Mesenchymal stem cell (in vitro differentiated cells and primary cell): Measurements from ENCODE around the gene SLC23A1.
"Not testable (repeated sequence)": the region's sequence is repeated elsewhere in the genome, so short reads cannot be mapped to it uniquely, and the experiment has no call there.

Source experiments
- DNase-seq: peaks from one replicate; pipeline ENCODE4 v3.0.0-alpha.2; 2013
- H2AFZ ChIP-seq: one replicate; pipeline ENCODE4 v1.6.1; 2013; ENCODE audit warnings: low read depth, mild to moderate bottlenecking, control low read depth, inconsistent platforms, low read length, moderate library complexity
- H2AK5ac ChIP-seq: 2 replicates; pipeline ENCODE4 v1.6.1; 2013; ENCODE audit warnings: low read length, moderate library complexity, mild to moderate bottlenecking, inconsistent platforms; ENCODE audit not compliant: severe bottlenecking
- H2BK120ac ChIP-seq: one replicate; pipeline ENCODE4 v1.6.1; 2013; ENCODE audit warnings: low read depth, mild to moderate bottlenecking, inconsistent platforms, low read length, moderate library complexity
- H2BK12ac ChIP-seq, 2 experiments: one replicate each; pipeline ENCODE4 v1.6.1; 2013; ENCODE audit warnings: inconsistent platforms in 2 of 2, low read length in 2 of 2, mild to moderate bottlenecking in 2 of 2, moderate library complexity in 2 of 2, control low read depth in 1 of 2
- H2BK15ac ChIP-seq: one replicate; pipeline ENCODE4 v1.6.1; 2013; ENCODE audit warnings: mild to moderate bottlenecking, low read depth, inconsistent platforms; ENCODE audit not compliant: poor library complexity, severe bottlenecking
- H2BK5ac ChIP-seq: 2 replicates; pipeline ENCODE4 v1.6.1; 2013; ENCODE audit warnings: low read depth, mild to moderate bottlenecking, low read length, control low read depth, inconsistent platforms; ENCODE audit not compliant: poor library complexity, severe bottlenecking
- H3K14ac ChIP-seq, 2 experiments: one replicate each; pipeline ENCODE4 v1.6.1; 2013; ENCODE audit warnings: inconsistent platforms in 2 of 2, low read length in 2 of 2, control low read depth in 1 of 2, mild to moderate bottlenecking in 1 of 2, moderate library complexity in 1 of 2
- H3K18ac ChIP-seq, 2 experiments: one replicate each; pipeline ENCODE4 v1.6.1; 2013; ENCODE audit warnings: inconsistent platforms in 2 of 2, low read length in 2 of 2, control low read depth in 1 of 2, low read depth in 1 of 2, mild to moderate bottlenecking in 1 of 2
- H3K23ac ChIP-seq, 2 experiments: one replicate each; pipeline ENCODE4 v1.6.1; 2013; ENCODE audit warnings: inconsistent platforms in 2 of 2, low read length in 2 of 2, mild to moderate bottlenecking in 2 of 2, moderate library complexity in 2 of 2, control low read depth in 1 of 2
- H3K27ac ChIP-seq: 2 replicates; pipeline ENCODE4 v1.5.1; 2013; ENCODE audit warnings: mild to moderate bottlenecking, moderate library complexity, low read length, control low read depth, inconsistent platforms; ENCODE audit not compliant: poor library complexity, severe bottlenecking
- H3K27me3 ChIP-seq, 2 experiments: 2 replicates each; pipeline versions ENCODE4 v1.6.1 to v1.7.0; 2013; ENCODE audit warnings: low read length in 2 of 2, mild to moderate bottlenecking in 2 of 2, moderate library complexity in 2 of 2, control low read depth in 1 of 2, inconsistent platforms in 1 of 2; ENCODE audit not compliant: control insufficient read depth in 1 of 2, insufficient read depth in 1 of 2
- H3K36me3 ChIP-seq, 2 experiments: 2 replicates each; pipeline versions ENCODE4 v1.6.1 to v1.7.0; 2013; ENCODE audit warnings: low read length in 2 of 2, control low read depth in 1 of 2, inconsistent platforms in 1 of 2, low read depth in 1 of 2, mild to moderate bottlenecking in 1 of 2; ENCODE audit not compliant: insufficient read depth in 2 of 2, control insufficient read depth in 1 of 2
- H3K4ac ChIP-seq, 2 experiments: one replicate each; pipeline ENCODE4 v1.6.1; 2013; ENCODE audit warnings: inconsistent platforms in 2 of 2, low read length in 2 of 2, mild to moderate bottlenecking in 2 of 2, moderate library complexity in 2 of 2, control low read depth in 1 of 2, low read depth in 1 of 2
- H3K4me1 ChIP-seq: 2 replicates; pipeline ENCODE4 v1.6.1; 2013; ENCODE audit warnings: low read depth, low read length, control low read depth; ENCODE audit not compliant: control insufficient read depth, insufficient read depth
- H3K4me2 ChIP-seq: 2 replicates; pipeline ENCODE4 v1.6.1; 2013; ENCODE audit warnings: low read length, mild to moderate bottlenecking, inconsistent platforms; ENCODE audit not compliant: poor library complexity, severe bottlenecking
- H3K4me3 ChIP-seq, 2 experiments: 2 replicates each; pipeline versions ENCODE4 v1.5.1 to v1.7.0; 2013; ENCODE audit warnings: low read length in 2 of 2, mild to moderate bottlenecking in 2 of 2, control low read depth in 1 of 2, low read depth in 1 of 2; ENCODE audit not compliant: insufficient read depth in 1 of 2
- H3K79me1 ChIP-seq: replicated peaks from 2 replicates; pipeline ENCODE4 v1.6.1; 2013; ENCODE audit warnings: mild to moderate bottlenecking, control low read depth, low read length, inconsistent platforms; ENCODE audit not compliant: poor library complexity, severe bottlenecking
- H3K9ac ChIP-seq: 2 replicates; pipeline ENCODE4 v1.7.0; 2013; ENCODE audit warnings: mild to moderate bottlenecking, low read length, moderate library complexity
- H3K9me3 ChIP-seq: 2 replicates; pipeline ENCODE4 v1.7.0; 2013; ENCODE audit warnings: mild to moderate bottlenecking, low read length; ENCODE audit not compliant: control insufficient read depth
- H4K8ac ChIP-seq: one replicate; pipeline ENCODE4 v1.6.1; 2013; ENCODE audit warnings: inconsistent platforms, mild to moderate bottlenecking, low read length, moderate library complexity
- H4K91ac ChIP-seq: one replicate; pipeline ENCODE4 v1.6.1; 2013; ENCODE audit warnings: mild to moderate bottlenecking, low read length, inconsistent platforms
- WGBS: methylation state at CpG from one replicate; pipeline ENCODE4 v1.1.7; 2013; ENCODE audit warnings: mixed read lengths; 5-methylcytosine and 5-hydroxymethylcytosine counted together

Gene SLC23A1

GRCh38 chr5:139355900-139356299 is 27.2 kb downstream of the SLC23A1 start:
- H2AK5ac ChIP-seq, DNase-seq: not testable (repeated sequence)

GRCh38 chr5:139354186-139354585 is 28.9 kb downstream of the SLC23A1 start:
- Histone ChIP-seq H3K4me3 (no peak overlapping the region), H3K27ac (no peak overlapping the region), H3K4me1 (peaks cover 5% of the 10 kb centered on the region), H2BK5ac (no peak overlapping the region), H4K8ac (no peak overlapping the region), H3K18ac (no peak overlapping the region), H2BK15ac (no peak overlapping the region), H4K91ac (no peak overlapping the region), H3K4ac (no peak overlapping the region), H3K9ac (no peak overlapping the region), H2BK12ac (no peak overlapping the region), H2AK5ac (no peak overlapping the region), H3K36me3 (peaks cover 7 to 18% of the 10 kb centered on the region in 2 experiments), H3K9me3 (peaks cover 3% of the 10 kb centered on the region), H3K14ac (no peak overlapping the region), H3K4me2 (no peak overlapping the region), H3K27me3 (no peaks in the 10 kb centered on the region), H3K79me1 (no peaks in the 10 kb centered on the region), H2BK120ac (no peak overlapping the region), H3K23ac (no peak overlapping the region), H2AFZ (no peak overlapping the region)
- WGBS: 93% methylated on average over 3 of the region's 3 CpGs
- DNase-seq: no peak

More at GRCh38 chr5:139355900-139356299, 27.2 kb downstream of the SLC23A1 start:
- not testable (repeated sequence) for H3K23ac ChIP-seq, H4K91ac ChIP-seq, H3K14ac ChIP-seq, H2BK12ac ChIP-seq, H3K9ac ChIP-seq, H3K18ac ChIP-seq, H3K4me2 ChIP-seq, H2AFZ ChIP-seq, H3K4me3 ChIP-seq, H3K4me1 ChIP-seq, H4K8ac ChIP-seq, H3K9me3 ChIP-seq, H2BK120ac ChIP-seq, H2BK15ac ChIP-seq, H3K27ac ChIP-seq, H3K4ac ChIP-seq, H3K79me1 ChIP-seq, H3K27me3 ChIP-seq, H2BK5ac ChIP-seq
- WGBS: 97% methylated on average over 8 of the region's 8 CpGs
- peaks cover 11 to 18% of the 10 kb centered on the region in 2 experiments for H3K36me3 ChIP-seq

- not testable (repeated sequence) for H3K18ac ChIP-seq, H3K23ac ChIP-seq, H3K9me3 ChIP-seq, DNase-seq, H3K14ac ChIP-seq, H3K27me3 ChIP-seq, H2AFZ ChIP-seq, H2BK5ac ChIP-seq, H3K27ac ChIP-seq, H3K4me2 ChIP-seq, H3K4me3 ChIP-seq, H2BK15ac ChIP-seq, H4K91ac ChIP-seq, H2AK5ac ChIP-seq, H4K8ac ChIP-seq, H2BK12ac ChIP-seq, H3K79me1 ChIP-seq, H3K4ac ChIP-seq, H3K4me1 ChIP-seq, H3K9ac ChIP-seq, H2BK120ac ChIP-seq
- 97% methylated on average over 8 of the region's 9 CpGs for WGBS
- peaks cover 9 to 14% of the 10 kb centered on the region in 2 experiments for H3K36me3 ChIP-seq
These were observed 35.2 kb downstream of the SLC23A1 start for GRCh38 chr5:139347863-139348262.

GRCh38 chr5:139345442-139345841 is 37.7 kb downstream of the SLC23A1 start:
- not testable (repeated sequence) for H3K27me3 ChIP-seq, H2BK15ac ChIP-seq, H3K79me1 ChIP-seq, H2BK12ac ChIP-seq, H3K9ac ChIP-seq, H3K14ac ChIP-seq, H3K27ac ChIP-seq, H2BK120ac ChIP-seq, H3K4me2 ChIP-seq, H3K23ac ChIP-seq, H4K8ac ChIP-seq, H3K4ac ChIP-seq, H2AFZ ChIP-seq, H3K4me3 ChIP-seq, H3K18ac ChIP-seq, H3K4me1 ChIP-seq, H4K91ac ChIP-seq, H2BK5ac ChIP-seq, H2AK5ac ChIP-seq, H3K9me3 ChIP-seq, DNase-seq
- peaks cover 9 to 14% of the 10 kb centered on the region in 2 experiments for H3K36me3 ChIP-seq
- WGBS: 98% methylated on average over 8 of the region's 8 CpGs
